HL-60/S4 (cell line): Measurements from ENCODE around the gene TOP3A.
"Not testable (repeated sequence)": the region's sequence is repeated elsewhere in the genome, so short reads cannot be mapped to it uniquely, and the experiment has no call there.

Experiments used
- in situ Hi-C: fragments of 300-500 bp; cut with MboI; formaldehyde crosslinking; loops from 2 replicates; pipeline ENCODE4 v1.14.3; 2022; ENCODE audit warnings: low sequenced_read_pairs

Gene TOP3A, protein sequence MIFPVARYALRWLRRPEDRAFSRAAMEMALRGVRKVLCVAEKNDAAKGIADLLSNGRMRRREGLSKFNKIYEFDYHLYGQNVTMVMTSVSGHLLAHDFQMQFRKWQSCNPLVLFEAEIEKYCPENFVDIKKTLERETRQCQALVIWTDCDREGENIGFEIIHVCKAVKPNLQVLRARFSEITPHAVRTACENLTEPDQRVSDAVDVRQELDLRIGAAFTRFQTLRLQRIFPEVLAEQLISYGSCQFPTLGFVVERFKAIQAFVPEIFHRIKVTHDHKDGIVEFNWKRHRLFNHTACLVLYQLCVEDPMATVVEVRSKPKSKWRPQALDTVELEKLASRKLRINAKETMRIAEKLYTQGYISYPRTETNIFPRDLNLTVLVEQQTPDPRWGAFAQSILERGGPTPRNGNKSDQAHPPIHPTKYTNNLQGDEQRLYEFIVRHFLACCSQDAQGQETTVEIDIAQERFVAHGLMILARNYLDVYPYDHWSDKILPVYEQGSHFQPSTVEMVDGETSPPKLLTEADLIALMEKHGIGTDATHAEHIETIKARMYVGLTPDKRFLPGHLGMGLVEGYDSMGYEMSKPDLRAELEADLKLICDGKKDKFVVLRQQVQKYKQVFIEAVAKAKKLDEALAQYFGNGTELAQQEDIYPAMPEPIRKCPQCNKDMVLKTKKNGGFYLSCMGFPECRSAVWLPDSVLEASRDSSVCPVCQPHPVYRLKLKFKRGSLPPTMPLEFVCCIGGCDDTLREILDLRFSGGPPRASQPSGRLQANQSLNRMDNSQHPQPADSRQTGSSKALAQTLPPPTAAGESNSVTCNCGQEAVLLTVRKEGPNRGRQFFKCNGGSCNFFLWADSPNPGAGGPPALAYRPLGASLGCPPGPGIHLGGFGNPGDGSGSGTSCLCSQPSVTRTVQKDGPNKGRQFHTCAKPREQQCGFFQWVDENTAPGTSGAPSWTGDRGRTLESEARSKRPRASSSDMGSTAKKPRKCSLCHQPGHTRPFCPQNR

DNA sequence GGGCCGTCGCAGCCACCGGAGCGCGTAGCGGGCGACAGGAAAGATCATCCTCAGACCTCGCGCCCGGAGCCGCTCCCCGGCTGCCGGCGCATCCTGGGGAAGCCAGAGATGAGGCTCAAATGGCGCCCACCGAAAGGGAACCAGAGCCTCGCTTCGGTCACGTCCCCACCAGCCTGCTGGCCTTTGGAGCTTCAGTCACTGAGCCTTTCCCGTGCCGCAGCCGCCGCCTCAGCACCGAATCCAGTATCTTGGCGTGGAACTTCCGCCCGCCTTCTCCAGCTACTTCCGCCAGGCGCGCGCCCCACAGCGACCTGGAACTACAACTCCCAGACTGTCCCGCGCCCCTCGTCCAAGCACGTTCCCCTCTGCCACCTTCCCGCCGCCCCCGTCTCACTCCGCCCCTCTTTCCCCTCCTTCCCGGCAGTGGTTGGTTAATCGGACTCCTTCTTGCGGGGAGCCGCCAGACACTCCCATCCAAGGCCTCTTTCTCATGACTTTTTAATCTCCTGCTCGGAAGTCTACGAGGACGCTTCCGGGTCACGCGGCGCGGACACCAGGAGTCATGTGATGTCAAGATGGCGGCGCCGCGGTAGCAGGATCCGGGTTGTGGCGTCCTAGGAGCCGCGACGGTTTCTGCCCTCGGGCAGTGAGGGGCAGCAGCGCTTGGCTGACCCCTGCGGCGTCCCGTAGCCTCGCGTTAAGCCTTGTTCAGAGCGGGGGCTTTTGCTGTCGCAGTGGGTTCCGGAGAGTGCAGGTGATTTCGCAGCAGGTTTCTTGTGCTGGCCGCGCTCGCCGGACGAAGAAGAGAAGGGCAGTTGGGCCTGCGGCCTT lies at the start of gene TOP3A, which contains the start of gene SMCR8:
Gene TOP3A (minus strand): TSS at position 264 of the 831 bp plus-strand sequence. CDS start 216 bp downstream, at position 48.
Gene SMCR8 (plus strand): TSS at position 563 of the 831 bp plus-strand sequence. CDS start 497 bp downstream, outside the sequence.
- in situ Hi-C loops: no loop called here

DNA sequence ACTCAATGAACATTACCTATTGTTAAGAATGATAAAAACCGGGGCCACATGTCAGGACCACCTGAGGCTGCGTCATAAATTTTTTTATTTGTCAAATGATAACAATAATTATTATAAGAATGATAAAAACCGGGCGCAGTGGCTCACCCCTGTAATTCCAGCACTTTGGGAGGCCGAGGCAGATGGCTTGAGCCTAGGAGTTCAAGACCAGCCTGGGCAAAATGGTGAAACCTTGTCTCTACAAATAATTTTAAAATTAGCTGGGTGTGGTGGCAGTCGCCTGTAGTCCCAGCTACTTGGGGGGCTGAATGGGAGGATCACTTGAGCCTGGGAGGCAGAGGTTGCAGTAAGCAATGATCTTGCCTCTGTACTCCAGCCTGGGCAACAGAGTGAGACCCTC lies 49.4 kb upstream of the TOP3A start:
- in situ Hi-C loops: no loop called here

DNA sequence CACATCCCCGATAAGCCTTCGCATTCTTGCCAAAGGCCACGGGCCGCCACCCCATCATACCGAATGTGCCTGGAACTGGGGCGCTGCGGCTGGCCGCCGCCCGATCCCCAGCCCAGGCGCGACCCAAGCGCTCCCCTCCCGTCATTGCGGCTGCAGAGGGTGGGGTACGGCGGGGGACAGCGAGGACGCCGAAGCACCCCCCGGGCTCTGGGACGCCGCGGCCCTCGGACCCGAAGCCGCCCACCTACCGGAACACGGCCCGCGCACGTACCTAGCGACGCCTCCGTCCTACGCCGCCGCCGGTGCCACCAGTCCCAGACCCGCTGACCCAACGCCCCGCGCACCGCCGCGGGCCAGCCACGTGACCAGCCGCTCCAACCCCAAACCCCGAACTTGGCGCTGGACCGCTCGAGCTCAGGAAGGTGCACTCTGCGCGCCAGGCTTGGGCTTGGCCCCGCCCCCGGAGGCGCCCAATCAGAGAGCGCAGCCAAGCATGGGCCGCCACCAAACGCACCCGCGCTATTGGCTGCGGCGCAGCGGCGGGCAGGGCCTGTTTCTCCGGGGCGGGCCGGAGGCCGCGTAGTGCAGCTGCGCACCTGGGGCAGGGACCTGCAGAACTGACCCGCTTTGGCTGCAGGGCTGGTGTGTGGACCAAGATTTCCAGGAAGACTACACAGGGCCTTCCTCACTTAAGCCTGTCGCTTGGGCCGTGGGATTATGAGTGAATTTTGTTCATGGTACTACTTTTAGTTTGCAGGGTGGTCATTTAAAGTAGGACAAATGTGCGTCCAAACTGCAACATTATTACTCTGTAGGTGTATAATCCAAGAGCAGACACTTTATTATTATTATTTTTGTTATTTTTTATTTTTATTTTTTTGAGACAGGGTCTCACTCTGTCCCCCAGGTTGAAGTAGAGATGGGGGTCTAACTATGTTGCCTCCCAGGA lies 48.6 kb upstream of the TOP3A start, which contains the start of gene SHMT1:
Gene SHMT1 (minus strand): TSS at position 450 of the 949 bp plus-strand sequence. CDS start 7,569 bp downstream, outside the sequence.
- in situ Hi-C loops: no loop called here

DNA sequence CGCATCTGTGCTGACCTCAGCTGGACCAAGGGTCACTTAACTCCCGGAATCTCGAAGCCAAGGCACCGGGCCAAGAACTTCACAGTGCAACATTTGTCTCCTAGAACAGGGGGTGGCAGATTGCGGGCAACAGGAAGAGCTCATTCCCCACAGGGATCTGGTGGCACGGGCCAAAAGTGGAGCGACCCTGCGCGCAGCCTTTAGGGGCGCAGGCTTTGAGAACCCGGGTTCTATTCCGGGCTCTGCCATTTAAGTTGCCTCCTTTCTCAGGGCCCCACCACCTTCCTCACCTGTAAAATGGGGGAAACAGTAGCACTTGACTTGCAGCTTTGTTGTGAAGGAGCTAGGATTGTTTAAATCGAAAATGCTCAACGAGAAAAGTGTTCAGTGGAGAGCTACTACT lies 47.9 kb upstream of the TOP3A start:
- in situ Hi-C loops: no loop called here

DNA sequence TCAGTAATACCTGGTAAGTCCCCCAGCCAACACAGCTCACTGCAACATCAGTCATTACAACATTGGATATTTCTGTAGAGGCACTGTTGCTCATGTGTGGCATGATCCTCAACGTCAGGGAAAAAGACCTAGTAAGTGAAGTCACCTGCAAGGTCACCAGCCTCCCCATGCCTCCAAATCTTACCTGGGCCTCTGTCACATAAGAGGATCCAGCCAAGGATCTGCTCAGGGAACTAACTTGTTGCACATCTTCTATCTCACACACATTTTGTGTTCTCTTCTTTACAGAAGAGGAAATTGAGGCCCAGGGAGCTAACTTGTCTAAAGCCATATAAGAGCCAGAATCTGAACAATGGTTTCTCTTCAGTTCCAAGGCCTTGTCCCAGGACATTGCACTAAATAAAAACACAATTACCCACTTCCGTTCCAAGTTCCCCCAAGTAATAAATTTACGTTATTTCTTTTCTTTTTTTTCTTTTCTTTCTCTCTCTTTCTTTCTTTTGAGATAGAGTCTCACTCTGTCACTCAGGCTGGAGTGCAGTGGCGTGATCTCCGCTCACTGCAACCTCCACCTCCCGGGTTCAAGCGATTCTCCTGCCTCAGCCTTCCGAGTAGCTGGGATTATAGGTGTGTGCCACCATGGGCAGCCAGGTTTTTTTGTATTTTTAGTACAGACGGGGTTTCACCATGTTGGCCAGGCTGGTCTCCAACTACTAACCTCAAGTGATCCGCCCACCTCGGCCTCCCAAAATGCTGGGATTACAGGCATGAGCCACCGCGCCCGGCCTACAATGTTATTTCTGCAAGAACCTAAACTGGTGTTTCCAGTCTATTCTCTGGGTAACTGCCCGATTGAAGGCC lies 47.3 kb upstream of the TOP3A start:
- in situ Hi-C loops: no loop called here

DNA sequence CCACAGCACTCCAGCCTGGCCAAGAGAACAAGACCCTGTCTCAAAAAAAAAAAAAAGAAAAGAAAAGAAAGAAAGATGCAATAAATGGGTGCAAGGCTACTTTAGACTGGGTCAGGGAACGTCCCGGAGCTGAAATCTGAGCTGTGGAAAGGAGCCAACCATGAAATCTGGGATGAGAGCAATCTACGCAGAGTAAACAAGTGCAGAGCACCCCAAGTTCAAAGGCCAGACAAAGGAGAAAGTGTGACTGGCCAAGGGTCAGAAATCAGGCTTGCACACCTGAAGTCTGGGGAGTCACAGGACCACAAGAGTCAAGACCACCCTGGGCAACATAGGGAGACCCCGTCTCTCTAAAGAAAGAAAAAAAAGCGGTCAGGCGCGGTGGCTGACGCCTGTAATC lies 45.7 kb upstream of the TOP3A start:
- in situ Hi-C loops: no loop called here

DNA sequence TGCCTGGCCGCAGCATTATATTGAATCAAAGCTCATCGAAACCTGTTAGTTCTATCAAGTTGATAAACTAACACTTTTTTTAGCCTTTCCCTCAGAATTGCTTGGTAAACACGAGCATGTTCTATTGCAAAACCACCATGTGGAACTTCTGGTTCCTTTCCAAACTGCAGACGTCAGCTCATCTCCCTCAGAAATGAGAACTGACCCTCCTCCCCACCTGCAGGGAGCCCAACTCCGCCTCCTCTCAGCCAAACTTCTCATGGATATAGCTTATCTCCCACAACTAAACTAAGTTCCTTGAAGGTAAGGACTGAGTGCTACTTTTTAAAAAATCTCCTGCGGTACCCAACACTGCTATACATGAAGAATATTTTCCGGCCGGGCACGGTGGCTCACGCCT lies 41.8 kb upstream of the TOP3A start:
- in situ Hi-C loops: no loop called here

DNA sequence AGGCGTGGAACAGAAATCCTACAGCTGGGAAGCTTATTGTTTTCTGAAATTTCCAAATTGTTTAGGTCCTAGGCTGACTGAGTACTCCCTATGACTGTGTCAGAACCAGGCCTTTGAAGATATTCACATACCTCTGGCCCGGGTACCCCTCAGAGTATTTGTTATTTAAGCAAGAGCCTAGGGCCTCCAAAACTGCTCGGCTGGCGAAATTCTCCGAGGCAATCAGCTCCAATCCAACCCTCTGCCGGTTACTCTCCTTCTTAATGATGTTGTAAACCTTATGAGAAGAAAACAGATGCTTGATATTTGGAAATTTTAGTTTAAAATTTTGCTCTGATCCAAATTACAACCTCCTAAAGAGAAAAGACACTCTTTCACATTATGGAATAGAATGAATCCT lies 38.7 kb upstream of the TOP3A start:
- in situ Hi-C loops: no loop called here

DNA sequence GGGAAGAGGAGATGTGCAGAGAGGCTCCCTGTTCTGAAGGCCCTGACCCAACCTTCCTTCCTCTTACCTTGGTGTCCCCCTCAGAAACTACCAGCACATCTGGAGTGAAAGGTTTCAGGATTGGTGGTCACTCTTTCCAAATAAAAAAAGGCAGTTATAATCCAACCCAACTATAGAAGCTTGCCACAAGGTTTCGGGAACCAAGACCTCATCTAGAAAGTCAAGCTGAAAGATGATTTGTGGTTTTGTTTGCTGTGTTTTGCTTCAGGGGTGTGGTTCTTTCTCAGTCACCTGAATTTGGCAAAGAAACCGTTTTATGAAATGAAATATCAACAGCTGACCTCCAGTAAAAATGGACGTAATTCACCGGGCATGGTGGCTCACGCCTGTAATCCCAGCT lies 29.2 kb upstream of the TOP3A start:
- in situ Hi-C loops: no loop called here

DNA sequence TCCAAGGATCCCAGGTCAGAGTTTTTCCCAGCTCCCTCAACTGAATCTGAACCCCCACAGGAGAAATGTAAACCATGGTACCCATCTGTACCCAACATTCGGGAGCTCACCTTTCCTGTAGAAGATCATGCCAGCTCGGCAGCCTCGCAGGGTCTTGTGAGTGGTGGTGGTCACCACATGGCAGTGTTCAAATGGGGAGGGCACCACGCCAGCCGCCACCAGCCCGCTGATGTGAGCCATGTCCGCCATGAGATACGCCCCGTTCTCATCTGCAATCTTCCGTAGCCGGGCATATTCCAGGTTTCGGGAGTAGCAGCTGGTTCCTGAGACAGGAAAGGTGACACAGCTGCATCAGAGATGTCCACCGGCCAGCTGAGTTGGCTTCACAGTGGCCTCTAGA lies 25.1 kb upstream of the TOP3A start:
- in situ Hi-C loops: no loop called here

DNA sequence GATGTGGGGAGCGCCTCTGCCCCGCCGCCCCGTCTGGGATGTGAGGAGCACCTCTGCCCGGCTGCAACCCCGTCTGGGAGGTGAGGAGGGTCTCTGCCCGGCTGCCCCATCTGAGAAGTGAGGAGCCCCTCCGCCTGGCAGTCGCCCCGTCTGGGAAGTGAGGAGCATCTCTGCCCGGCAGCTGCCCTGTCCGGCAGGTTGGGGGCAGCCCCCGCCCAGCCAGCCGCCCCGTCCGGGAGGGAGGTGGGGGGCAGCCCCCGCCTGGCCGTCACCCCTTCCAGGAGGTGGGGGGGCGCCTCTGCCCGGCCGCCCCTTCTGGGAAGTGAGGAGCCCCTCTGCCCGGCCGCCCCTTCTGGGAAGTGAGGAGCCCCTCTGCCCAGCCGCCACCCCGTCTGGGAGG lies 23.4 kb upstream of the TOP3A start:
- in situ Hi-C loops: not testable (repeated sequence)

DNA sequence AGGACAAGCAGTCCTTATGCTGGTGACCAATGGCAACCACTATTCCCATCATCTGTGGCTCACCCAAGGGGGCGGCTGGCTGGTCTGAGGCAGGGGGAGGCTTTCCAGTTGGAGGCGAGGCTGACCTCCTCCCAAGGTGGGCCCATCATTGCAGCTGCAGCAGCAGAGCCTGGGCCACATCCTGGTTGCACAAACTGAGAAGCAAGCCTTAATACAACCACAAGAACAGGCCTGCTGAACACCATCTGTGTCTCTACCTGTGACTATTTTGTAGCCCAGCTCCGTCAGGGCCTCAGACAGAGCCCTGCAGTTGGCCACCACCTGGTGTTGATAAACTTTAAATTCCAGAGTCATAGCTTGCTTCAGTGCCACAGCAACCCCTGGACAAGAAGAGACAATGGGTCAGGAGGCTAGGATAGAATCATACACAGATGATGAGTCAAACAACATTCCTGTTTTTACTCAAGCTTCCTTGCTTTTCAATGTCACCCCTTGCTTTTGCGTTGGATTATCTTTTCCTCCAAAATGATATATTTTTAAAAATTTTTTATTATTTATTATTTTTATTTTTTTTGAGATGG lies 18.2 kb upstream of the TOP3A start:
- in situ Hi-C loops: no loop called here

DNA sequence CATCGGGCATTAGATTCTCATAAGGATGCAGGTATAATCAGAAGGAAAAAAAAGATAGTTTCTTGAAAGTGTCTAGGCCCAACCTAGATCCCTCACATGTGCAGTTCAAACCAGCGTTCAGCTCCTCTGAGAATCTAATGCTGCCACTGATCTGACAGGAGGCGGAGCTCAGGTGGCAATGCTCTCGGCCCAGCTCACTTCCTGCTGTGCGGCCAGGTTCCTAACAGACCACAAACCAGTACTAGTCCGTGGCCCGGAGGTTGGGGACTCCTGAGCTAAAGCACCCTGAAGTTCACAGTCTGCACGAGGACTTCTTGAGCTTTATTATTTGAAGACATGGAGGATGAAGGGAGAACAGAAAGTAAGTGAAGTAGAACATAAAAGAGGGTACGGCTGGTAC lies 17.1 kb upstream of the TOP3A start:
- in situ Hi-C loops: no loop called here

DNA sequence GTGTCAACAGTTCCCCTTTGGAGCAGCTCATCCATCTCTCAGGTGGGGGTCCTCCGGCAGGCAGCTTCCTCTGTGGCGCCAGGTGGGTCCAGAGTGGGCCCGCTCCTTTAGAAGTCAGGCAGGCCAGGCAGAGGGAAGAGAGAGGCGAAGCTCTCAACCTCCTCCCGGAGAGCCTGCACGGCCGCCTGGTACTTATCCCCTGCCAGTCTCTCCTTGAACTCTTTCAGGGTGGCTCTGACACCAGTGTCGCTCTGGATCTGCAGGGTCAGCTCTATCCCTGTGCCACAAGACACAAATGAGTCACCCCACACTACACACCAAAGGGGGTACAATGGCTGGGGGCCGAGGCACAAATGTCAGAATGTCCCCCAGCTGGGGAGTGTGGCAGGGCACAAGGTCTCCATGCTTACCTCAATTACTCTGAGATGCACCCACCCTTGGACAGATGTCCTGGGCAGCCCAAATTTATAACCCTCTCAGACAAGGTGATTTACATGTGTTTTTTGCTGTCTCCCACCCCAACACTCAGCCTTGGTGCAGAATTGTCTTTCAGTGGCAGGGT lies 13.9 kb upstream of the TOP3A start:
- in situ Hi-C loops: no loop called here

DNA sequence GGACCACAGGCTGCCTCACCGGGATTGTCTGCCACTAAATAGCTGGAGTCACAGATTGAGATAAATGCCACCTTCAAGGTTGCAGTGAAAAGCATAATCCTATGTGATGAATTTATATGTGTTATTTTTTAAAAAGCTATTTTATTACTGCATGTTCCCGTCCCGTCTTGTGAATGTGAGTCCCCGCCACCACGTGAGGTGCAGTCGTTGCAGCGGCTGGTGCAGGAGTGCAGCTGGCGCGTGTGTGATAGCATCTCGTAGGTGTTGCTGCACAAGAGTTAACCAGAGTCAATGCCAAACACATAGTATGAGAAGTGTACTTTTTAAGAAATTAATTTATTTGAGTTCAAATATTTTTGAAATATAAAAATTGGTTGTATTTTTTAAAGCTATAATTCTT lies 12.8 kb upstream of the TOP3A start:
- in situ Hi-C loops: no loop called here

DNA sequence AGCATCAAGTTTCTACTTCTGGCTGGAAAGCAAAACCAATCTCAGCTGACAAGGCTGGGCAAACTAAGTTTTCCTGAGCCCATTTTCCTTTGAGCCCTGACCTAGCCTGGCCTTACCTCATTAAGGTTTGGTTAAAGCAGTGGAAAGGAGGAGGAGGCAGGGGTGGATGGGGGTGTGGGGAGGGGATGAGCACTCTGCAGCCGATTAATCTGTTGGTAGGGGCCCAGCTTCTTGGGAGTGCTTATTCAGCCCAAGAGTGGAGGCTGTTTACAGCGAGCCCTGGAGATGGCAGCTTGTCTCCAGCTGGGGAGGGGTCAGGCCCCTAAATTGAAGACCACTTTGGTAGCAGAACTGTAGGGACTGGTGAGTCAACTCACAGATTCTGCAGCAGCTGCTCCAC lies 12.3 kb upstream of the TOP3A start:
- in situ Hi-C loops: no loop called here

DNA sequence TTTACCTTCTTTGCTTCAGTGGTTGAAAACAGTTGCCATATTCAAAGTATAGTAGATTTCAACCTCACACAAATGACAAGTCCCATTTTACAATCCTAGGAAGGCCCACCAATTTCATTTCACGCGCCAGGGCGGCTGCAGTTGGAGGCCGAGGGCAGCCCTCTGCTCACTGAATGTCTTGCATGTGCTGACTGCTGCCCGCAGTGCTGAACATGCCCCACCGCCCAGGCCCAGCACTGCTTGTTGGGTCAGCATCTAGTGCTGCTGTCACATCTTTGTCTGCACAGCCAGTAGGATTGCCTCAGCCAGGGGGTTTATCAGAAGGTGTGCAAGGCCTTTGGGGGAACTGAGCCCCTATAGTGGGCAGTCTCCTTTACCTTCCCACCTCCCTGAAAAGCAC lies 11.8 kb upstream of the TOP3A start:
- in situ Hi-C loops: no loop called here

DNA sequence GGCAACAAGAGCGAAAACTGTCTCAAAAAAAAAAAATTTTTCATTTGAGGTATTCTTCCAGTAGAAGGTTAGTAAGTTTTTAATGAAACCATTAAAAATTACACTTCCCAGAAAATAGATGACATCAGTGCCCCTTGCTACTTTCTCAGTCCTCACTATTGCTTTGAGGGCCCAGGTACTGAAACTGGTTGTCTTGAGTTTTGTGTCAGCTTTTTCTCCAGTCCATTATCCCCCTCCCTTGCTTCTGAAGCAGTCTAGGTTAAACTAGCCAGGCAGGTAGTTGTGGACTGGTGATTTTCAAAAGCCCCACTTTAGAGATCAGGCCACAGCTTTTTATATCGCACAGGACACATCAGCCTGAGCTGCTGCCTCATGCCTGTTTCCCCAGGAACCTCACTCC lies 11.2 kb upstream of the TOP3A start:
- in situ Hi-C loops: no loop called here
